HEK293 (cell line): ENCODE results near the gene ZCWPW1.

Experiments used
- PRDM1 ChIP-seq: fragments of 450-650 bp; formaldehyde crosslinking; IDR thresholded peaks from 2 replicates; pipeline ENCODE4; 2016; ENCODE audit warnings: missing biosample characterization, missing genetic modification characterization
- ZBTB7A ChIP-seq: fragments of 450-650 bp; formaldehyde crosslinking; IDR thresholded peaks from 2 replicates; pipeline ENCODE4 v1.5.1; 2016; ENCODE audit warnings: low read depth, missing biosample characterization, missing genetic modification characterization
- ZFP37 ChIP-seq: fragments of 450-650 bp; formaldehyde crosslinking; IDR thresholded peaks from 2 replicates; pipeline ENCODE4 v1.5.1; 2016; ENCODE audit warnings: missing biosample characterization, missing genetic modification characterization
- ZXDB ChIP-seq: fragments of 450-650 bp; formaldehyde crosslinking; IDR thresholded peaks from 2 replicates; pipeline ENCODE4 v1.5.1; 2016; ENCODE audit warnings: missing biosample characterization, missing genetic modification characterization
- TF ChIP-seq, protein P1 (sequence below): fragments of 450-650 bp; formaldehyde crosslinking; IDR thresholded peaks from 2 replicates; pipeline ENCODE4 v1.5.1; 2016; ENCODE audit warnings: missing biosample characterization, missing genetic modification characterization

DNA sequence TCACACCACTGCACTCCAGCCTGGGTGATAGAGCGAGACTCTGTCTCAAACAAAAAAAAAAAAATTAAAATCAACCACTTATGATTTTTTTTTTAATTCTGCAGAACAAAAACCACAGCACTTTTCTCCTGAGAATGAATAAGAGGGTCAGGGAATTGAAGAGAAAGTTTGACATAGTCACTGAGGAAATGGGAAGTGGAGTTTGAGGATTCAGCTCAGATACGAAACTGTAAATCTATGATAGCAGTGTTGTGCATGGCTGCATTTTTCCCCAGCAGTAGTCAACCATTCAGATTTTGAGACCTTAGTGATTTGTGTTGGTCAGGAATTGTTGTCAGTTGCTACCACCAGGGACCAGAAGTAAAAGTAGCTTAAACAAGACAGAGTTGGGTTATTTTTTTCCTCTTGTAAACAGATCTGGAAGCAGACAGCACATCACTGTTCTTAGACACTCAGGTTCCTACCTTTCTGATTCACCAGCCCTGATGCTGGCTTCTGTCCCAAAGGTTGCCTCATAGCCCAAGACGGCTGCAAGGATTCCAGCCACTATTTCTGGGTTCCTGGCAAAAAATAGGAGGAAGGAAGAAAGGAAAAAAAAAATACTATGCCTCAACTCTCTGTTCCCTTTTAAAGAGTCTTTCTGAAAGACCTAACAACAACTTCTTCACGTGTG lies 35.1 kb downstream of the ZCWPW1 start:
- TF ChIP-seq, protein P1, sequence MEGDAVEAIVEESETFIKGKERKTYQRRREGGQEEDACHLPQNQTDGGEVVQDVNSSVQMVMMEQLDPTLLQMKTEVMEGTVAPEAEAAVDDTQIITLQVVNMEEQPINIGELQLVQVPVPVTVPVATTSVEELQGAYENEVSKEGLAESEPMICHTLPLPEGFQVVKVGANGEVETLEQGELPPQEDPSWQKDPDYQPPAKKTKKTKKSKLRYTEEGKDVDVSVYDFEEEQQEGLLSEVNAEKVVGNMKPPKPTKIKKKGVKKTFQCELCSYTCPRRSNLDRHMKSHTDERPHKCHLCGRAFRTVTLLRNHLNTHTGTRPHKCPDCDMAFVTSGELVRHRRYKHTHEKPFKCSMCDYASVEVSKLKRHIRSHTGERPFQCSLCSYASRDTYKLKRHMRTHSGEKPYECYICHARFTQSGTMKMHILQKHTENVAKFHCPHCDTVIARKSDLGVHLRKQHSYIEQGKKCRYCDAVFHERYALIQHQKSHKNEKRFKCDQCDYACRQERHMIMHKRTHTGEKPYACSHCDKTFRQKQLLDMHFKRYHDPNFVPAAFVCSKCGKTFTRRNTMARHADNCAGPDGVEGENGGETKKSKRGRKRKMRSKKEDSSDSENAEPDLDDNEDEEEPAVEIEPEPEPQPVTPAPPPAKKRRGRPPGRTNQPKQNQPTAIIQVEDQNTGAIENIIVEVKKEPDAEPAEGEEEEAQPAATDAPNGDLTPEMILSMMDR (tag by site-specific recombination), result no peak
- no peak for TF ChIP-seq ZFP37 (tag by site-specific recombination)
- no peak for TF ChIP-seq ZXDB (tag by site-specific recombination)
- no peak for TF ChIP-seq PRDM1
- TF ChIP-seq ZBTB7A (tag by site-specific recombination), result no peak
